SU-DHL-6 (cell line): Measurements from ENCODE around the gene HNF4A.

ENCODE experiments used
- EZH2phosphoT487 ChIP-seq: fragments of 200-600 bp; sonication (generic), shearing (Covaris generic); conservative IDR thresholded peaks from 2 replicates; pipeline ENCODE4 v1.6.1; 2018; ENCODE audit warnings: mild to moderate bottlenecking, antibody characterized with exemption, low read length, moderate library complexity, mixed read lengths
- TF ChIP-seq, protein P1 (sequence below): fragments of 200-600 bp; sonication (generic); IDR thresholded peaks from one replicate; pipeline ENCODE4 v1.5.1; 2017; ENCODE audit warnings: antibody characterized with exemption, mild to moderate bottlenecking, low read length, moderate library complexity; ENCODE audit not compliant: insufficient read depth, poor library complexity, severe bottlenecking

DNA sequence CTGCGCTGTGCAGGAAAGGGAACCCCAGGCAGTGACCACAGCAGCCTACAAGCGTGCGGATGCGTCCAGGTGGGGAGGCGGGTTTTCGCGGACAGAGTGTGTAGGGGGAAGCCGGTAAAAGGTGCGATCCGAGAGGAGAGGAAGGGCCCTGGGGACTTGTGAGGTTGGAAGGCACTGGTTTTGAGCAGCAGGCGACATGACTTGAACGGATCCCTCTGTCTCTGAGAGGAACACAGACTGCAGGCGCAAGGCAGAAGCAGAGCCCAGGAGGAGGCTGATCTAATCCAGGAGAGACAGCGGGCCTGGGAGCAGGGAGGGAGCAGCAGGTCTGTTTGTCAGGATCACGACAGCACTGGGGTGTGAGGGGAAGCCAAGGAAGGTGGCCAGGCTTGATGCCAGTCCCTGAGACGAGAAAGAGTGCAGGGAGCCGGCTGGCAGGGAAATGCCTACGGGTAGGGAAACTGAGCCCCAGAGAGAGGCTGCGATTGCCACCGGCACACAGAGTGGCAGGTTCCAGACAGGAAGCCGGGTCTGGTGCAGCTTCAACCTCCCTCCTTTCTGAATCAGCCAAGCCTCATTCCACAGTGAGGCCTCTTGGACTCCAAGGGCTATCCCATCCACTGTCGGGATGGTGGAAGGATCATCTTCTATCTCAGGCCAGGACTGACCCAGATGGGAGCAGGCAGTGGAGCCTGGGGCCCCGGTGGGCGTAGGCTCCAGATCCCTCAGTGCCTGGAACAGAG is 57.1 kb downstream of the HNF4A start:
- TF ChIP-seq, protein P1, sequence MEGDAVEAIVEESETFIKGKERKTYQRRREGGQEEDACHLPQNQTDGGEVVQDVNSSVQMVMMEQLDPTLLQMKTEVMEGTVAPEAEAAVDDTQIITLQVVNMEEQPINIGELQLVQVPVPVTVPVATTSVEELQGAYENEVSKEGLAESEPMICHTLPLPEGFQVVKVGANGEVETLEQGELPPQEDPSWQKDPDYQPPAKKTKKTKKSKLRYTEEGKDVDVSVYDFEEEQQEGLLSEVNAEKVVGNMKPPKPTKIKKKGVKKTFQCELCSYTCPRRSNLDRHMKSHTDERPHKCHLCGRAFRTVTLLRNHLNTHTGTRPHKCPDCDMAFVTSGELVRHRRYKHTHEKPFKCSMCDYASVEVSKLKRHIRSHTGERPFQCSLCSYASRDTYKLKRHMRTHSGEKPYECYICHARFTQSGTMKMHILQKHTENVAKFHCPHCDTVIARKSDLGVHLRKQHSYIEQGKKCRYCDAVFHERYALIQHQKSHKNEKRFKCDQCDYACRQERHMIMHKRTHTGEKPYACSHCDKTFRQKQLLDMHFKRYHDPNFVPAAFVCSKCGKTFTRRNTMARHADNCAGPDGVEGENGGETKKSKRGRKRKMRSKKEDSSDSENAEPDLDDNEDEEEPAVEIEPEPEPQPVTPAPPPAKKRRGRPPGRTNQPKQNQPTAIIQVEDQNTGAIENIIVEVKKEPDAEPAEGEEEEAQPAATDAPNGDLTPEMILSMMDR, result no peak
- no peak for TF ChIP-seq EZH2phosphoT487
